GM12872 (cell line): Measurements from ENCODE around the gene HIGD1B.

Experiments
- TF ChIP-seq, protein P1 (sequence below): IDR thresholded peaks from 3 replicates; pipeline ENCODE4 v1.5.1; 2011; ENCODE audit warnings: low read depth, mild to moderate bottlenecking, low read length, moderate library complexity; ENCODE audit not compliant: insufficient read depth

Gene HIGD1B

DNA sequence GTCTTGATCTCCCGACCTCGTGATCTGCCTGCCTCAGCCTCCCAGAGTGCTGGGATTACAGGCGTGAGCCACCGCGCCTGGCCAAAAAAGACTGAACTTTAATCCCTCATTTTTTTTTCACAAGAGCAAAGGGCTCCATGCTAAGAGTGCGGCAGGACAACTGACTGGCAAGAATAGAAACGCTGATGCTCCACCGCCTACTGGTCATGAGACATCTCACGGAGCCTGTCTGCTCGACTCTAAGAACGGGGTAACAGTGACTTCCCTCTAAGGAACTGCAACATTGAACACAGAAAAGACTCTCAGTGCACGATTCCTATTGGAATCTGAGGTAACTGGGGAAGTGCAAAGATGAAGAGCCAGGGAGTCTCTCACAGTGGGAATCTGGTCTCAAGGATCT is 23.9 kb downstream of the HIGD1B start:
- TF ChIP-seq, protein P1, sequence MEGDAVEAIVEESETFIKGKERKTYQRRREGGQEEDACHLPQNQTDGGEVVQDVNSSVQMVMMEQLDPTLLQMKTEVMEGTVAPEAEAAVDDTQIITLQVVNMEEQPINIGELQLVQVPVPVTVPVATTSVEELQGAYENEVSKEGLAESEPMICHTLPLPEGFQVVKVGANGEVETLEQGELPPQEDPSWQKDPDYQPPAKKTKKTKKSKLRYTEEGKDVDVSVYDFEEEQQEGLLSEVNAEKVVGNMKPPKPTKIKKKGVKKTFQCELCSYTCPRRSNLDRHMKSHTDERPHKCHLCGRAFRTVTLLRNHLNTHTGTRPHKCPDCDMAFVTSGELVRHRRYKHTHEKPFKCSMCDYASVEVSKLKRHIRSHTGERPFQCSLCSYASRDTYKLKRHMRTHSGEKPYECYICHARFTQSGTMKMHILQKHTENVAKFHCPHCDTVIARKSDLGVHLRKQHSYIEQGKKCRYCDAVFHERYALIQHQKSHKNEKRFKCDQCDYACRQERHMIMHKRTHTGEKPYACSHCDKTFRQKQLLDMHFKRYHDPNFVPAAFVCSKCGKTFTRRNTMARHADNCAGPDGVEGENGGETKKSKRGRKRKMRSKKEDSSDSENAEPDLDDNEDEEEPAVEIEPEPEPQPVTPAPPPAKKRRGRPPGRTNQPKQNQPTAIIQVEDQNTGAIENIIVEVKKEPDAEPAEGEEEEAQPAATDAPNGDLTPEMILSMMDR, result no peak

DNA sequence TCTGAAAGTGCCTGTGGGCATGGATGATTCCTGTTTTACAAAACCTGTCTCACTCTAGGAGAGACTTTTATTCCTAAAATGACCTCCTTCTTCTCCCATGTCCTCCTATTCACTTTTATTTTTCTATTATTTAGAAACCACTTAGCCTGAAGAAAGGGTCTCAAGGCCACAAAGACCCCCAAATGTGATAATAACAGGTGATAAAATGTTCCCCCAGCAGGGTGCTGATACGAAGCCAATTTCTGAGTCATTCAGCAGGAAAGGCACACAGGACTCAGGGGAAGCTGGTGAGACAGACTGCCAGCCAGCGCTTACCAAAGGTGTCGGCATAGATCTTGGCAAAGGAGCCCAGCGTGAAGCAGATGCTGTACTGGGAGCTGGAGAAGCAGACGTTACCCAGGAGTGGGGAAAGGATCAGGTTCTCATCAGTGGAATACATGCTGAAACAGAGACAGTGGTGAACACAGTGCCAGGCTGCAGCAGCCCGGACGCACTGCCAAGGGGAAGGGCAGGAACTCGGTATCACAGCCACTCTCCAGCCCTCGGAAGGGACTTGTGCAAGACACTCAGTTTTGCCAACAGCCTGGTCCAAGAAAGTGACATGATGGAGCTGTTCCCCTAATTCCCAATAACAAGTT is 24.6 kb downstream of the HIGD1B start:
- TF ChIP-seq, protein P1, result no peak

DNA sequence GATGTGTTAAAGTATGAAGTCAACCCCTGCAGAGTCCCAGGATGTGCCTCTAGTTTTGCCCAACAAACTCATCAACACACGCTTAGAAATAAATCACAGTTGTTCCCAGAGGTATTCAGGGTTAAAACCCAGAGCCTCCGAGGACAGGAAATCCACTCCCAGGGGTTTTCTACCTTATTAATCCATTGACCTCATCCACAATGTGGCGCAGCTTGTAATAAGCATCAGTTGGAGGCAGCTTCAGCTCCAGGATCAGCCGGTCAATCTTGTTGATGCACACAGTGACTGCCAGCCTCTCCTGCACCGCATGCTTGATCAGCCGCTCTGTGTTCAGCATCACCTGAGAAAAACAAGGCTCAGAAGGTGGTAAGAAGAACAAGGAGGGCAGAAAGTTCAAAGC is 28.1 kb downstream of the HIGD1B start:
- TF ChIP-seq, protein P1, result no peak

DNA sequence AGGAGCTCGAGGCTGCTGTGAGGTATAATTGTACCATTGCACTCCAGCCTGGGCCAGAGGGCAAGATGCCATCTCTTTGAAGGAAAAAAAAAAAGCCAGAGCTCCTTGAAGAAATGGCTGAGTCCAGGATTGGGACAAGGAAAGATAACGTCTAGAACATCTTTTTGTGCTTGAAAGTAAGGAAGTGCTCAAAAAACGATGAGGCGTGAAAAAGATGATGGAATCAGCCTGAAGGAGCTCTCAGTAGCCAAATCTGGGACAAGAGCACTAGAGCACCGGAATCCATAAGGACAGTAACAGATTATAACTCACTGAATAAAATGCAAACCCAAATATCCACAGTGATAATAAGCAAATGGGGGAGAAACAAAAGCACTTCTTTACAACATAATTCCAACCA is 29.4 kb downstream of the HIGD1B start:
- TF ChIP-seq, protein P1, result no peak

DNA sequence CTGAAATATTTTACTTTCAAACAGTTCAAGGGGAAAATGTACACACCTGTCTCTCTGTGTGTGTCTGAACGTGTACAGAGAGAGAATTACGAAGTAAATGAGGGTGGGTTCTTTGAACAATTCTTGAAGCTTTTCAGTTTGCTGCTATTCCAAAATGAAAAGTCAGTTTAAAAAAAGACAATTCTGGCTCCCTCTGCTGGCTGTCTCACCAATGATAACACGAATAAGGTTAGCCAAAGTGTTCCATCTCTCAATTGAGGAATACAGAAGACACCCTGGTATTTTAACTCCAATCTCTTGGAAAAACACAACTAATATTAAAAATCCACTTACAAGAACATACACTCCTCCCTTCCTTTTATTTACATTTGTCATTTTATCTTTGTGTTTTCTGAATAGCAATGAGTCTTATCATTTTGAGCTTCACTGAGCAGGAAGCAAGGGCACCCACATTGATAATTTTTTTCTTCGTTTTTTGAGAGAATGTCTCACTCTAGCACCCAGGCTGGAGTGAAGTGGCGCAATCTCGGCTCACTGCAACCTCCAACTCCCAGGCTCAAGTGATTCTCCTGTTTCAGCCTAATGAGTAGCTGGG is 31.0 kb downstream of the HIGD1B start:
- TF ChIP-seq, protein P1, result peak; percentile 51

DNA sequence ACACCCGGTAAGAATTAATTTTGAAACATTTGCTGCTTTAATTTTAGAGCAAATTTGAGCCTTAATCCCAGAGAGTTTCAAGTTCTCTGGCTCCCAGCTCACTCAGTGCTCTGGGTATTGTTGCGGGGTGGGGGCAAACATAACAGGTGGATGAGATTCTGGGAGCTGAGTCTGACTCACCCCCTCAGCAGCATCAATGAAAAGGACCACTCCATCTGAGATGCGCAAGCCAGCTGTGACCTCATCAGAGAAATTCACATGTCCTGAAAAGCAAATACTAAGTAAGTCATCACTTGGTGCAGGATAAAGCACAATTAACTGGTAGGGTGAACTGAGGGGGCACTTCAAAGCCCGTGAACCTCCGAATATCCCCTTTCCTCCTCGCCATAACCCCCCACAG is 31.7 kb downstream of the HIGD1B start:
- TF ChIP-seq, protein P1, result no peak

DNA sequence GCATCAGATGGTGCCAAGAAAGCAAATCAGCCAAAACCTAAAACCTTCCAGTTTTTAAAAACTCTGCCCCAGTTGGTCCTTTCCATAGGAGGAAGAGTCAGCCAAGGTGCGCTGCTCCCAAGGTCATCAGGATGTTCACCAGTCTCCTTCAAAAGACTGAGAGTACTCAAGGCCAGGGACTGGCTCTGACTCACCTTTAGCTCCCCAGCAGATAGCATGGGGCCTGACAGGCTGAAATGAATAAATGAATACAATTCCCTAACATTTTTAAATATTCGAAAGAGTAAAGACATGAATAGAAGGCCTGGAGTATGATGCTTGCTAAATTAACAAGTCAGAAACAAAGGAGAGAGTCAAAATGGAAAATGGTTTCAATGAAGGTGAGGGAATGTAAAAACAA is 32.4 kb downstream of the HIGD1B start:
- TF ChIP-seq, protein P1, result no peak
